T-helper 9 cell (primary cell): ENCODE measurements around the gene RHOU.

Experiments used
- DNase-seq: peaks from one replicate; pipeline ENCODE4 v3.0.0-alpha.2; 2020

RHOU gene

DNA sequence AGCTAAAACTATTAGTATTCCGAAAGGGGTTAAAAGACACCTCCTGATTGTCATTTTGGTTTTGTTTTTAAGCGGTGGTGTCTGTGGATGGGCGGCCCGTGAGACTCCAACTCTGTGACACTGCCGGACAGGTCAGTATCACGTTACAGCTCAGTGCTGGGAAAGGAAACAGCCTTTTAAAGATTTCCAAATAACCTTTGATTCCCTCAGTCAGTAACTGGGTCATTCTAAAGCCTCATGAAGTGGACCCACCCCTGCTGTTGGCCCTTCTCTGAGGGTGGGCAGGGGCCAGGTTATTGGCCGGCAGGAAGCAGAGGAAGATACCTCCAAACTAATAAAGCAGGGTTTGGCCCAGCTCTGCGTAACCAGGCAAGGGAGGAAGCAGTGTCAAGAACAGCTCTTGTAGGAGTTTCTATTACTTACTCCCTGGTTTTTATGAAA, 2.3 kb downstream of the RHOU start:
- no peak for DNase-seq

DNA sequence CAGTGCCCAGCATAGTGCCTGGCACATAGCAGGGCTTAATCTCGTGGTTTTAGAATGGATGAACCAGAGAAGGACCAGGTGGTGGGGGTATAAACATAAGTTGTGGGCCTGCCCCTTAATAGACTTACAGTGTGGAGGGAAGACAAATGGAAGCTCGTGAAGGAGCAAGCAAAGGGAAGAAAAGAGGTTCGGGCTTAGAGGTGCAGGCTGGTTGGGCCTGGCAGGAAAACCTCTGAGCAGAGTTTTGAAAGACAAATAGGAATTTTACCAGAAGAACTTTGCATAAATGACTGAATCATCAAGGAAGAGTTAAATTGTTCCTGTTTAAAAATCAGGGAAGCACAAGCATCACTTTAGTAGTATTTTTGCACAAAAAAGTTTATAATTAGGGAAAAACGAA, 4.5 kb downstream of the RHOU start:
- DNase-seq, result no peak

DNA sequence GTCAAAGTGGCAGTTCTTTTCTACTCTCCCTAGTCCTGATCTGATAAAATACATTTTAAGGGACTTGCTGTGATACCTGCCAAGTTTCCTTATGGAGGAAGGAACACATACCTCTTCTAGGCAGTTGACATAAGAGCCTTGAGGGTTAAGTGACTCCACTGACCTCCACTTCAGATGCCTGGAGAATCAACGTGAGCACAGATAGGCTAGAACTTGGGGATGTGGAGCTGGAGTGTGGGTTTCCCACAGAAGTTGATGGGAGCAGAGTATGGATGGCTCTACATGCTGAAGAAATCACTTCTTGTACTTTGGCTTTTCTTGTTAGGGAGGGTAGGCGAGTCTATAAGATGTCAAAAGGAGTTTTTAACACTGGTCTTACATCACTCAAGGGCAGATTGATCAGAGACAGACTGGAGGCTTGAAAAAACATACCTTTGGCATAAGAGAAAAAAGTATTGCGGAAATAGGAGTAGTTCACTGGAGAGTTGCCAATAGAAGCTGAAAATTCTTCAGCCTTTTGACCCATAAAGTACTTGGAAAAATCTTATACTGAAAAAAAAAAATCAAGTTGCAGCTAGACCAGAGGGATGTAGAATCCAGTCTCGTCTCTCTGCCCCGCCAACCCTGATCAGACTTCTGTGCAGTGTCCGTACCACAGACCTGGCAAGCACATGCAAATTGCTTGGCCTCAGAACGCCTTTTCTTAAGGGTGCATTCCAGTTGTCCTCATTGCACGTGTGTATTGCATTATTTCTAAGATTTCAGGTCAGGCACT, 5.5 kb downstream of the RHOU start:
- DNase-seq, result no peak

DNA sequence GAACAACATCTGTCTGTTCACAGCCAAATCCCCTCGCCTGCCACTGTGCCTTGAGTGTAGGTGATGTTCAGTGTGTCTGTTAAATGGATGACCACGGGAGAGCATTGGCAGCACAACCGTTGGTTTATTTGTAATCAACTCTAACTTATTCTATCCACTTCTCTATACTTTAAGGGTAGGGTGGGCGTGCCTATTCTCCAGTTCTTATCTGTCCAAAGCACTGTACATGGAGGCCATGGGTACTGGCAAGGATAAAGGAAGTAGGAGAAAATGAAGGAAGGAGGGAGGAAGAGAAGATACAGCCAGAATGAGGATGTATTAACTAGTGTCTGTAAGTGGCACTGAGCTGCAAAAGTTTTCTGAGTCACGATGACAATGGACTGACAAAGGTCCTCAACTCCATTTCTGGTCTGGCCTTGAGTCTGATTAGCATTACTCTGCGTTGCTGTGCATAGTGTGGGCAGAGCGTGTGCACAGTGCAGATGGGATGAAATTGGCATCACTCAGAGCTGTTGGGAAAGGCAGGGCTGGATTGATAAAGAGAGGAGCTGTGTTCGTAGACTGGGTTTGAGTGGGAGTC, 7.1 kb downstream of the RHOU start:
- DNase-seq, result no peak

DNA sequence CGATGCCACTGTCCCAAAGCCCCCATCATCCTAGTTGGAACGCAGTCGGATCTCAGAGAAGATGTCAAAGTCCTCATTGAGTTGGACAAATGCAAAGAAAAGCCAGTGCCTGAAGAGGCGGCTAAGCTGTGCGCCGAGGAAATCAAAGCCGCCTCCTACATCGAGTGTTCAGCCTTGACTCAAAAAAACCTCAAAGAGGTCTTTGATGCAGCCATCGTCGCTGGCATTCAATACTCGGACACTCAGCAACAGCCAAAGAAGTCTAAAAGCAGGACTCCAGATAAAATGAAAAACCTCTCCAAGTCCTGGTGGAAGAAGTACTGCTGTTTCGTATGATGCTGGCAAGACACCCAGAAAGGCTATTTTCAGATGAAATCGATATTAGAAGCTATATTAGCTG, 8.1 kb downstream of the RHOU start:
- no peak for DNase-seq

- DNase-seq, result no peak
These were observed 9.1 kb downstream of the RHOU start for GRCh38 chr1:228744356-228744755.

DNA sequence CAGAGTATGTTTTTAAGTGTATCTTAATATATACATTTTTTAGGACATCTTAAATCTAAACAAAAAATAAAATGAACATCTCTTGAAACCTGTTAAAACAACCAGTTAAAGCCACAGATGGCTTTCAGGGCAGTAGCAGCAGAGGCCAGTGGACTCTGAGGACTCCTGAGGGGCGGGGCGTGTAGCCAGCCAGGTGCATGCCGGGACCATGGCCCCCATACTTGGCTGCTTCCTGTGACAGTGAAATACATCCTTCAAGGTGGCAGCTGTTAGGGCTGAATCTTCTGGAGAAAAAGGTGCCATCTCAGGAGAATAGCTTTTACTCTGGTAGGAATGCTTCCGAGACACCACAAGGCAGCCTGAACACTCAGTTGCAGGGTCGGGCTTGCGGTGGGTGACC, 9.6 kb downstream of the RHOU start:
- no peak for DNase-seq

DNA sequence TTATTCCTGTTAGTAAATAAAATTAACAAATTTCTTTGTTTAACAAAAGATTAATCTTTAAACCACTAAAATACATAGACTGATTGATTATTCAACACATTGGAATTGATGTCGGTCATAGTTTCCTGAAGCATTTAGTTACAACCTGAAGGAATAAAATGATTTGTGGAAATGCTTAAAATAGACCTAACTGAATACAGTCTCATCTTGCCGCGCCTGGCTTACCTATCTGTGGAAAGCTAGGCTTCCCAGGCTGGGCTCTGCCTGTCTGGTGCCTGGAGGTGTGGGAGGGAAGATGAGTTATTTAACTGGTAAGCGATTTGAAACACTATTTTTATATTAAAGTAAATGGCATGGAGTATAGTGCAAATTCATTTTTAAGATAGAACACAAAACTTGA, 10.2 kb downstream of the RHOU start:
- DNase-seq, result no peak

GRCh38 chr1:228747301-228747935, 12.1 kb downstream of the RHOU start:
- DNase-seq, result no peak

- no peak for DNase-seq
These were observed 12.8 kb downstream of the RHOU start for GRCh38 chr1:228748029-228748428.

DNA sequence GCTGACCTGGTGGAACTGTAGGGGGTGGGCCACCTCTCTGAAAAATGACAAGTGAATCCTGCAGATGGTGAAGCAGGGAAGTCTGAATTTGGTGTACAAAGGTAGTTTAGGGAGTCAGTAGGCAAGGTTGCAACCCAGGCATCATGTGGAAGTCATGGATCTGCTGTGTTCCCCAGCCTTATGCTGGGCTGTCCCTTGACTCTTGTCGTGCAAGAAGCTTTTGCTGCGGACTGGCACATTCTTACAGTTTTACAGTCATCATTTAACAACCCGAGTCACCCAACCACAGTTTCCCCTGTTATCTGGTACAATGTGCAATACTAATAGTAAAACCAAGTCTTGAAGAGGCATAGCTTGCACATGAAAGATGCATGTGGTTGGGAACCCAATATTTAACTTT, 13.2 kb downstream of the RHOU start:
- DNase-seq, result no peak

- DNase-seq, result no peak
These were observed 14.5 kb downstream of the RHOU start for GRCh38 chr1:228749765-228750164.

DNA sequence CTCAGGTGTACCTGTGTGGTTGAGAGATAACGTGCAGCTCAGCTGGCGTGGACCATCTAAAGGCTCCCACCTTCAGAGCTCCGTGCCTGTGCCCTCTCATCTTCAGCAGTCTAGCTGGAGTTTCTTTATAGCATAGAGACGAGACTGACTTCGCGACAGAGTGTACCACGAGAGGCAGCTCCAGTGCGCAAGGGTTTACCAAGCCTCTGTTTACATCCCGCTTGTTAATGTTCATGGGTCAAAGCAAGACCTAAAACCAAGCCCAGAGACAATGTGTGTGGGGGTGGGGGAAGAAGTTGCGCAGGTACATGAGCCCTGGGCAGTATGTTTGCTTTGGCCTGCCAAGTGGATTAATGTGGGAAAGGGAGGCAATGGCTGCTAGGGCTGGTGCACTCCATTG, 15.6 kb downstream of the RHOU start:
- DNase-seq, result no peak

GRCh38 chr1:228751360-228752098, 16.2 kb downstream of the RHOU start:
- no peak for DNase-seq

DNA sequence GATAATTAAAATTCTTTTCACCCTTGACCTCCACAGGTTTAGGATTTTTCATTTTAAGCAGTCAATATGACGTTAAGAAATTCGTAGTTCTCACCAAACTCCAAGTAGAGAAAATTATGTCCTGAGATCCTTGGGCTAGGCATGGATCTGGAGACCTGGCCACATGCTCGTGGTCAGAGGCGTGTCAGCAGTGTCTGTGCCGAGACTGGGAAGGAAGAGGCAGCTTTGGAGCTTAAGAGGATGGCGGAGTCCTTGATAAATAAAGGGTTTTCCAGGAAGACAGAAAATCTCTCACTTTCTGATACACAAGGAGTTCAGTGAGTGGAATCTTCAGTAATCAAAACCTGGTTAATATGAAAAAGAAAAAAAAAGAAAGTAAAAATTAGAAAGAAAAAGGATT, 17.0 kb downstream of the RHOU start:
- no peak for DNase-seq

DNA sequence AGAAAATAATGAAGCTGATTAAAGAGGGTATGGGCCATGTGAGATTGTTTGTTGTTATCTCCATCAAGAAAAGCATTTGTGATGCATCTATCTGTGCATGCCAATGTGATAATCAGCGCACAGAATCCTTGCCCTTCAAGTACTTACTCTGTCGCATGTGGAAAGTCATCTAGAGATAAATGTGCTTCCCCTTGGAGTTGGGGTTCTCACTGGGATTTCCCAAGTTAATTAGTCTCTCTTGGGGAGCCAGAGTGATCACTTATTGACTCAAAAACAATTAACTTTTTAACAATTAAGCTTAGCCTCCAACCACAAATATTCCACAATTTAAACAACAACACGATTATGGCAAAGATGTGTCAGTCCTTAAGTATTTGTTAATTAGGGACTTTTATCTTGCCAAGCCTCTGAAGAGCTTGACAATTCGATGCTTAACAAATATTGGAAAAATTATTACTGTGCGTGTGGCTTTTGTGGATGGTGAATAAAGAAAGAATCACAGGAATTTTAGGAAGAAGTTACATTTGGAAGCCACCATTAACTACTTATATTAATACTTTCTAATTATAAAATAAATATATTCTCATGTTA, 17.5 kb downstream of the RHOU start:
- DNase-seq, result no peak

DNA sequence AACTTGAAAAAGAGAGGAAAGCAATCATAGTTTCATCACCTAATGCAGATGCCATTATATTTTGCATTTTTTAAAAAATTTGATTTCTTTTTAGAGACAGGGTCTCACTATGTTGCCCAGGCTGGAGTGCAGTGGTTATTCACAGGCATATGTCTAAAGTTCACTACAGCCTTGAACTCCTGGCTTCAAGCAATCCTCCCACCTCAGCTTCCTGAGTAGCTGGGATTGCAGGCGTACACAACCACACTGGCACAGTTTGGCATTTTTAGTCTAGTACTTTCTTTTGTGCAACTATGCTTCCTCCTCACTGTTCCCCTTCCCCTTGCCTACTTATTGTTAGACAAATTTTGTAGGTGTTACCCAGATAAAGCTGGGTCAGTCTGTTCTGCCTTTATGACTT, 18.0 kb downstream of the RHOU start:
- DNase-seq, result no peak

- DNase-seq, result no peak
These were observed 18.6 kb downstream of the RHOU start for GRCh38 chr1:228753786-228754360.

- DNase-seq, result no peak
These were observed 19.5 kb downstream of the RHOU start for GRCh38 chr1:228754646-228755268.

DNA sequence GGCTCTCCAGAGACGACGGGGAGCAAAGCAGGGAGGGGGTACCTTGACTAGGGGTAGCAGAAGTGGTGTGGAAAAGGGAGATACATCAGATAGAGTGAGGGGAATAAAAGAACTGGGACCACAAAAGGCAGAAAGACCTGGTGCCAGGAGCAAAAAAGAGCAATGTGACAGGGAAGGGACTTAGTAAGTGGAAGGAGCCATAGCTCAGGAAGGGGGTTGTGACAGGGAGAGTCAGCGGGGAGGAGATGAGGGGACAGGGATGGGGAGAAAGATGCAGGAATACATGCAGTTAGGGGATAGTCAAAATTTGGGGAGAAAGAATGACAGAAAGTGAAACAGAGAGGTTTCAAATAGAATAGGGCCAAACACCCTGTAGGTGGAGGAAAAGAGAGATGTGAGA, 20.5 kb downstream of the RHOU start:
- DNase-seq, result no peak

DNA sequence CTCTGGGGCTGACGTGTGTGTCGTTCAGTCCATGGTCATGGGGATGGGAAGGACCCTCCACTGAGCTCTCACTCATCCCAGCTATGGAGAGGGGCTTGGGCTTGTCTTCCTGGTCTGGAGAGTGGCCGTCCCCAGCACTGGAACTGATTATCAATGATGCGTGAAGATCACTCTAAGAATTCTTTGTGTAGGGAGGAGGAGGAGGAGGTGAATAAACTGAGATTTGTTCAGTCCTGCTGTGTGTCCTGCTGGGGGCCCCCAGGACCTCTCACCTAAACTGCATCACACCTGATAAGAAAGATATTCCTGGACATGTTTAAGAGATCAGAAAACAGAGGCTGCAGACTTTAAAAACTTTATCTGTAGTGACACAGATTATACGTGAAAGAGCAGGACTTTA, 21.2 kb downstream of the RHOU start:
- no peak for DNase-seq

DNA sequence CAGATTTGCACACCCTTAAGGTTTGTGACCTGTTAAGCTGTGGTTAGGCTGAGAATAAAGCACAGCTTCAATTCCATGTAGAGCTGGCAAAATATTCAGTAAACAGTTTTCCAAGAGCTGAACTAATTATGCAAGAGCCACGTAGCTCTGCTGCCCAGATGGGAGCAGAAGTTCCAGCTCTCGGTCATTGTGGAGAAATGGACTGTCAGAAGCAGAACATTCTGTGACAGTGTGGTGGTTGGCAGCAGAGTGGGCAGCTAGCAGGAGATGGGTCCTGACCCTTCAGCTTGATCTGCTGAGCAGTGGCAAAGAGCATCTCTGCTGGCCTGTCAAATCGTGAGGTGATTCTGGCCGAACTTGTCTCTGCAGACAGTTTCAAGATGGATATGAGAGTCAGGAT, 23.2 kb downstream of the RHOU start:
- DNase-seq, result no peak
